Measurements from ENCODE around the gene CNTN4. TPM values are rescaled to one million over a fixed set of nuclear protein-coding genes. Genes with fewer than 3 reads are reported as not detected.

The CNTN4 gene
- total RNA-seq, 1 donor from 2014 or later, result 22.1 TPM

DNA sequence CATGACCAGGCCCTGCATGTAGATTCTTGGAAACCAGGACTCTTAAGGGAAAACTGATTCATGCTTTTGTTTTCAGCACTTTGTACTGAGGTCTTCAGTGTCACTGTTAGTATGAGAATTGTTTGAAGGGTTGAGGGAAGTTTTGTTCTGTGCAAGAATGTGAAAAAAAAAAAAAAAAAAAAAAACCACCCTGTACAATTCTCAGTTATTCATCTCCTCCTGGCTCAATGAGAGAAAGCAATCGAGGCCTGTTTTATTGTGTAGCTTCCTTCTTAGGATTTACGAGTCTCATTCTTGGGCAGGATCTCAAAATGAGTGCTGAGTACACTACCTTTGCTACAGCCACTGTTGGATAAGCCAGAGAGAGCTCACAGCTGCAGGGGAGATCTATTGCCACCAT lies 469.5 kb downstream of the CNTN4 start:
- no peak for TF ChIP-seq POLR2A (IDR thresholded peaks at IDR 0.05)
- TF ChIP-seq, protein P1, sequence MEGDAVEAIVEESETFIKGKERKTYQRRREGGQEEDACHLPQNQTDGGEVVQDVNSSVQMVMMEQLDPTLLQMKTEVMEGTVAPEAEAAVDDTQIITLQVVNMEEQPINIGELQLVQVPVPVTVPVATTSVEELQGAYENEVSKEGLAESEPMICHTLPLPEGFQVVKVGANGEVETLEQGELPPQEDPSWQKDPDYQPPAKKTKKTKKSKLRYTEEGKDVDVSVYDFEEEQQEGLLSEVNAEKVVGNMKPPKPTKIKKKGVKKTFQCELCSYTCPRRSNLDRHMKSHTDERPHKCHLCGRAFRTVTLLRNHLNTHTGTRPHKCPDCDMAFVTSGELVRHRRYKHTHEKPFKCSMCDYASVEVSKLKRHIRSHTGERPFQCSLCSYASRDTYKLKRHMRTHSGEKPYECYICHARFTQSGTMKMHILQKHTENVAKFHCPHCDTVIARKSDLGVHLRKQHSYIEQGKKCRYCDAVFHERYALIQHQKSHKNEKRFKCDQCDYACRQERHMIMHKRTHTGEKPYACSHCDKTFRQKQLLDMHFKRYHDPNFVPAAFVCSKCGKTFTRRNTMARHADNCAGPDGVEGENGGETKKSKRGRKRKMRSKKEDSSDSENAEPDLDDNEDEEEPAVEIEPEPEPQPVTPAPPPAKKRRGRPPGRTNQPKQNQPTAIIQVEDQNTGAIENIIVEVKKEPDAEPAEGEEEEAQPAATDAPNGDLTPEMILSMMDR (IDR thresholded peaks at IDR 0.05), result no peak
- TF ChIP-seq POLR2AphosphoS5 (IDR thresholded peaks at IDR 0.05; ENCODE audit: insufficient read depth in 1 of 2, low read depth in 1 of 2), result no peak
- Histone ChIP-seq H3K27me3 (no peaks in the 10 kb centered on the region), H3K36me3 (no peaks in the 10 kb centered on the region), H3K4me1 (no peaks in the 10 kb centered on the region), H3K4me3 (no peak overlapping the region), H3K27ac (no peak overlapping the region), H3K9me3 (no peaks in the 10 kb centered on the region)
- no peak for DNase-seq (ENCODE audit: extremely low spot score in 2 of 2)
- intact Hi-C loops (cut with DNase I), result no loop called here

DNA sequence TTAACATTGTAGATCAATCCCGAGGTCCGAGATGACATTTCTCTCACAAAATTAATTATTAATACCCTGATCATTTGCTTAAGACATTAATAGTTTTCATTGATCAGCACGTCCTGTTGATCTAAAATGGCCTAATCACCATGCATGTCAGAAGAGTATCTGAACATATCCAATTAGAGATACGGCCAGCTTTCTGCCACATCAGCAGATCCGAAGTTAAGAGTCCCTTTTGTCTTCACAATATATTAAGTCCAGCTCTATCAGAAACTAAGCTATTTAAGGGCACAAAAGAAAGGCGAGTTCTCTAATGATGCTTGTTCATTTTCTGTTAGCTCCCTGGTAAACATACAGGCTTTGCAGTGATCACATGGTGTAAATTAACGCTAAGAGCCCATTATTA lies 470.3 kb downstream of the CNTN4 start:
- no peak for DNase-seq (ENCODE audit: extremely low spot score in 2 of 2)
- no peaks in the 10 kb centered on the region for H3K4me1 ChIP-seq
- no peaks in the 10 kb centered on the region for H3K9me3 ChIP-seq
- TF ChIP-seq POLR2A (IDR thresholded peaks at IDR 0.05) (no peak), POLR2AphosphoS5 (IDR thresholded peaks at IDR 0.05; ENCODE audit: insufficient read depth in 1 of 2, low read depth in 1 of 2) (no peak)
- TF ChIP-seq, protein P1 (IDR thresholded peaks at IDR 0.05), result no peak
- H3K27ac ChIP-seq, result no peak overlapping the region
- intact Hi-C loops (cut with DNase I), result no loop called here
- H3K27me3 ChIP-seq, result no peaks in the 10 kb centered on the region
- H3K36me3 ChIP-seq, result no peaks in the 10 kb centered on the region
- no peak overlapping the region for H3K4me3 ChIP-seq

DNA sequence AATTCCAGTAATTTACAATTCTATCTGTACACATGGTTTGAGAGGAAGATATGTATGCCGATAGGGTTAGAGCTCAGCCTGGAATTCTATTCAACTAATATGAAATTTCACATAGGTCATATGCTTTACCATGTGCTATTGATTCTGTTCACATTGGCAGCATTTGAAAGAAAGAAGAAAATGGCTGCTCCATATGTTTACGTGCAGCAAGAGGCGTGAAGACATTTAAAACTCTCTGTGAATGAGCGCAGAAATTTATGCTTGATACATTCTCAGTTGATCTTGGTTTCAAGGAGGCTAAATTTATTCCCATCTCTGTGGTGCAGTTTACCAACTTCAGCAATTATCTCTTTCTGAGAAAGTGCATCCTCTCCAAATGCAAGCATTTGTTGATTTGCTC lies 478.9 kb downstream of the CNTN4 start:
- H3K4me1 ChIP-seq, result peaks cover 4% of the 10 kb centered on the region
- H3K4me3 ChIP-seq, result no peak overlapping the region
- no peak for DNase-seq (ENCODE audit: extremely low spot score in 2 of 2)
- TF ChIP-seq, protein P1 (IDR thresholded peaks at IDR 0.05), result no peak
- TF ChIP-seq POLR2A (IDR thresholded peaks at IDR 0.05) (no peak), POLR2AphosphoS5 (IDR thresholded peaks at IDR 0.05; ENCODE audit: insufficient read depth in 1 of 2, low read depth in 1 of 2) (no peak)
- H3K36me3 ChIP-seq, result no peaks in the 10 kb centered on the region
- no peak overlapping the region for H3K27ac ChIP-seq
- H3K9me3 ChIP-seq, result no peaks in the 10 kb centered on the region
- no peaks in the 10 kb centered on the region for H3K27me3 ChIP-seq
- intact Hi-C loops (cut with DNase I), result no loop called here

- no peak for DNase-seq (ENCODE audit: extremely low spot score in 2 of 2)
- peaks cover 4% of the 10 kb centered on the region for H3K4me1 ChIP-seq
- no peaks in the 10 kb centered on the region for H3K9me3 ChIP-seq
- intact Hi-C loops (cut with DNase I), result no loop called here
- H3K27ac ChIP-seq, result no peak overlapping the region
- no peaks in the 10 kb centered on the region for H3K36me3 ChIP-seq
- H3K27me3 ChIP-seq, result no peaks in the 10 kb centered on the region
- TF ChIP-seq POLR2AphosphoS5 (IDR thresholded peaks at IDR 0.05; ENCODE audit: insufficient read depth in 1 of 2, low read depth in 1 of 2), result no peak
- TF ChIP-seq, protein P1 (IDR thresholded peaks at IDR 0.05), result no peak
- no peak for TF ChIP-seq POLR2A (IDR thresholded peaks at IDR 0.05)
- no peak overlapping the region for H3K4me3 ChIP-seq
Observed at GRCh38 chr3:2578560-2578959, 479.9 kb downstream of the CNTN4 start.

- Histone ChIP-seq H3K36me3 (no peaks in the 10 kb centered on the region), H3K4me1 (peaks cover 4% of the 10 kb centered on the region), H3K27ac (no peak overlapping the region), H3K4me3 (no peak overlapping the region), H3K27me3 (no peaks in the 10 kb centered on the region), H3K9me3 (no peaks in the 10 kb centered on the region)
- TF ChIP-seq POLR2A (IDR thresholded peaks at IDR 0.05), result no peak
- TF ChIP-seq, protein P1 (IDR thresholded peaks at IDR 0.05), result no peak
- TF ChIP-seq POLR2AphosphoS5 (IDR thresholded peaks at IDR 0.05; ENCODE audit: insufficient read depth in 1 of 2, low read depth in 1 of 2), result no peak
- no peak for DNase-seq (ENCODE audit: extremely low spot score in 2 of 2)
- intact Hi-C loops (cut with DNase I), result no loop called here
Observed at GRCh38 chr3:2579206-2579605, 480.5 kb downstream of the CNTN4 start.

Measured in vagina (tissue), 2 donors.